Stimulated activated CD8-positive, alpha-beta memory T cell treated with anti-CD3 and anti-CD28 coated beads, Interleukin-2, amount 100 ng/mL, for 48 hours (primary cell): ENCODE measurements around the gene WDR89.
"Not testable (repeated sequence)": the region's sequence is repeated elsewhere in the genome, so short reads cannot be mapped to it uniquely, and the experiment has no call there.

Experiments used
- DNase-seq, 2 donors: peaks; one replicate each; pipeline ENCODE4 v3.0.0-alpha.2; 2020; ENCODE audit warnings: low read depth in 2 of 2

The WDR89 gene

GRCh38 chr14:63652406-63652805 is 10.7 kb upstream of the WDR89 start:
- no peak for DNase-seq

- DNase-seq = peak in 1 of 2 donors; percentile 13
Observed at GRCh38 chr14:63650256-63650952, 8.7 kb upstream of the WDR89 start.

GRCh38 chr14:63647696-63648410 is 6.2 kb upstream of the WDR89 start:
- DNase-seq = no peak

GRCh38 chr14:63644741-63645140 is 3.1 kb upstream of the WDR89 start:
- DNase-seq = no peak

GRCh38 chr14:63642656-63643382 is 1.1 kb upstream of the WDR89 start:
- DNase-seq = no peak

- peak; percentile 43 to 46 for DNase-seq
Observed at GRCh38 chr14:63642229-63642611, 549 bp upstream of the WDR89 start.

- DNase-seq = no peak
Observed at GRCh38 chr14:63638493-63638892, 3.2 kb downstream of the WDR89 start.

- not testable (repeated sequence) for DNase-seq
Observed at GRCh38 chr14:63636094-63636635, 5.5 kb downstream of the WDR89 start.

GRCh38 chr14:63633801-63634200 is 7.9 kb downstream of the WDR89 start:
- DNase-seq = no peak

- DNase-seq = no peak
Observed at GRCh38 chr14:63632932-63633514, 8.6 kb downstream of the WDR89 start.

GRCh38 chr14:63624701-63625100 is 17.0 kb downstream of the WDR89 start:
- no peak for DNase-seq

GRCh38 chr14:63624203-63624602 is 17.5 kb downstream of the WDR89 start:
- DNase-seq = no peak

- not testable (repeated sequence) for DNase-seq
Observed at GRCh38 chr14:63621975-63622374, 19.7 kb downstream of the WDR89 start.

- DNase-seq = no peak
Observed at GRCh38 chr14:63616015-63616414, 25.7 kb downstream of the WDR89 start.

GRCh38 chr14:63614679-63615363 is 26.9 kb downstream of the WDR89 start:
- DNase-seq = no peak

- DNase-seq = no peak
Observed at GRCh38 chr14:63611078-63611477, 30.6 kb downstream of the WDR89 start.

- no peak for DNase-seq
Observed at GRCh38 chr14:63605041-63605532, 36.6 kb downstream of the WDR89 start.

- DNase-seq = no peak
Observed at GRCh38 chr14:63604626-63605025, 37.0 kb downstream of the WDR89 start.

GRCh38 chr14:63603749-63604277 is 37.9 kb downstream of the WDR89 start:
- no peak for DNase-seq

- DNase-seq = no peak
Observed at GRCh38 chr14:63598807-63599206, 42.9 kb downstream of the WDR89 start.
